Spleen (tissue), 11 donors: Measurements from ENCODE around the gene KLHL30. TPM values are rescaled to one million over a fixed set of nuclear protein-coding genes. Genes with fewer than 3 reads are reported as not detected.
"Not testable (repeated sequence)": the region's sequence is repeated elsewhere in the genome, so short reads cannot be mapped to it uniquely, and the experiment has no call there.

ENCODE experiments used
- DNase-seq: peaks from one replicate; pipeline ENCODE4 v3.0.0-alpha.2; 2020
- H3K27ac ChIP-seq, 8 donors: fragments of 200-600 bp; sonication (generic) in 7 of 8; 1 replicate in 4 of 8; 2 replicates in 4 of 8; pipeline versions ENCODE4 v1.5.0 to v1.8.0; 2016 to 2021; ENCODE audit warnings: inconsistent platforms in 4 of 8, mild to moderate bottlenecking in 4 of 8, moderate library complexity in 1 of 8
- H3K27me3 ChIP-seq, 7 donors: fragments of 200-600 bp; sonication (generic) in 6 of 7; replicated peaks in 1 of 7; 1 replicate in 4 of 7; 2 replicates in 3 of 7; pipeline versions ENCODE4 v1.5.0 to v1.8.0; 2016 to 2021; ENCODE audit warnings: inconsistent platforms in 3 of 7, mild to moderate bottlenecking in 1 of 7
- H3K36me3 ChIP-seq, 6 donors: fragments of 200-600 bp; sonication (generic) in 5 of 6; 1 replicate in 4 of 6; 2 replicates in 2 of 6; pipeline versions ENCODE4 v1.5.0 to v1.8.0; 2016 to 2021; ENCODE audit warnings: inconsistent platforms in 2 of 6
- H3K4me1 ChIP-seq, 6 donors: fragments of 200-600 bp; sonication (generic) in 5 of 6; 1 replicate in 3 of 6; 2 replicates in 3 of 6; pipeline versions ENCODE4 v1.5.0 to v1.8.0; 2016 to 2021; ENCODE audit warnings: inconsistent platforms in 3 of 6
- H3K4me3 ChIP-seq, 8 donors: fragments of 200-600 bp; sonication (generic) in 7 of 8; 1 replicate in 4 of 8; 2 replicates in 4 of 8; pipeline versions ENCODE4 v1.5.0 to v1.8.0; 2016 to 2021; ENCODE audit warnings: inconsistent platforms in 4 of 8, mild to moderate bottlenecking in 4 of 8, moderate library complexity in 2 of 8
- H3K9me3 ChIP-seq, 8 donors: fragments of 200-600 bp; sonication (generic) in 7 of 8; 1 replicate in 4 of 8; 2 replicates in 4 of 8; pipeline versions ENCODE4 v1.5.0 to v1.8.0; 2016 to 2021; ENCODE audit warnings: inconsistent platforms in 4 of 8
- POLR2A ChIP-seq, 3 donors: fragments of 450-650 bp; IDR thresholded peaks; one replicate each; pipeline ENCODE4 v1.5.1; 2017; ENCODE audit warnings: antibody characterized with exemption in 3 of 3, mild to moderate bottlenecking in 1 of 3
- POLR2AphosphoS5 ChIP-seq, 3 donors: sonication (generic); formaldehyde crosslinking; IDR thresholded peaks; one replicate each; pipeline ENCODE4 v1.5.1; 2017; ENCODE audit warnings: antibody characterized with exemption in 3 of 3
- WGBS, 5 donors: extraction: QIAGEN DNeasy Blood & Tissue Kit in 3 of 5; methylation state at CpG; one replicate each; pipeline versions ENCODE4 v1.1.5 to v1.1.7; 2013 to 2018; 5-methylcytosine and 5-hydroxymethylcytosine counted together
- intact Hi-C: fragments of 100-400 bp; cut with DNase I; formaldehyde crosslinking; loops from one replicate; pipeline ENCODE4 v1.15.0; 2023; ENCODE audit warnings: low total_unique reads
- polyA plus RNA-seq, 3 donors: library from polyadenylated mRNA; stranded (reverse); fragments of 200-250 nt; gene quantifications; one replicate each; pipeline ENCODE4 v1.2.1, GENCODE V29; 2013
- total RNA-seq, 7 donors: library from RNA; depleted of rRNA in 3 of 7; stranded (reverse); fragments of >200 nt in 3 of 7; fragmentation: NEBNext Ultra II Directional in 4 of 7; extraction: Animal tissue kit (Norgen Biotek cat#: 25700) in 4 of 7; gene quantifications; one replicate each; pipeline versions ENCODE4 v1.1.0 to v1.2.1, GENCODE V29; 2016 to 2021
- TF ChIP-seq, protein P1 (sequence below), 11 experiments: fragments of 200-600 bp in 7 of 11; fragments of 450-650 bp in 4 of 11; sonication (generic) in 4 of 11; IDR thresholded peaks in 8 of 11; conservative IDR thresholded peaks in 3 of 11; 1 replicate in 7 of 11; 2 replicates in 4 of 11; pipeline versions ENCODE4 v1.4.0 to v1.8.0; 2016 to 2021; ENCODE audit warnings: antibody characterized with exemption in 11 of 11, inconsistent platforms in 4 of 11, mild to moderate bottlenecking in 1 of 11
- donor health status: healthy with polysubstance abuse.
- donor health status: DM: no; HTN: no; CAD: no; lungs with moderate emphysema.
- donor health status: DM: no; HTN: no; CAD: no.
- donor health status: Bipolar disorder and iron deficiency.
- donor health status: healthy.
- donor health status: DM: no; HTN: no; CAD: no.
- donor health status: DM: yes; HTN: yes; CAD: no.

KLHL30 gene
- total and polyA plus RNA-seq, 10 donors = 0.09 to 0.85 (median 0.23) TPM; not detected in 2

DNA sequence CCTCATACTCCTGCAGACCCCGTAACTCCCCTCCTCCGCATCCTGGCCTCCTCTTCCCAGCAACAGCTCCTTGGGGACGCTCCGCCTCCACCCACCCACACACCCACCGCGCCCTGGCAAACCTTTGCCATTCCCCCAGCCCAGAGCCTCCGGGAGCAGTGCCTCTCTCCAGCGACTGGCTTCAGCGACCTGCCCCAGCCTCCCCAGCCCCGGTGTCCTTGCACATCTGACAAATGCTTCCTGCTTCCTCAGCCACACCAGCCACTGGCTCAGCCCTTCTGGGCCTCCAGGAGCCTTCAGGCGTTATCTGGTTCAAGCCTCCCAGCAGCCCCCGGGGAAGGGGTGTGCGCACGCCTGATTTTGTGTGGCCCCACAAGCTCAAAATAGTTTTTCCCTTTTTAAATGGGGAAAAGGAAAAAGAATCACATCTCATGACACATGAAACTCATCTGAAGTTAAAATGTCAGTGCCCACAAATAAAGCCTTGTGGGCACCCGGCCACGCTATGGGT, 24.1 kb upstream of the KLHL30 start:
- no peak overlapping the region for H3K4me3 ChIP-seq
- no peaks in the 10 kb centered on the region for H3K36me3 ChIP-seq
- intact Hi-C loops = no loop called here
- 55 to 67% (median 60%) methylated on average over 16 of the region's 16 CpGs for WGBS, 5 donors
- peak overlapping the region in 1 of 8 donors; percentile 43 for H3K27ac ChIP-seq
- H3K4me1 ChIP-seq = peaks cover 0 to 14% (median 1%) of the 10 kb centered on the region in 6 donors
- H3K27me3 ChIP-seq = peaks cover 0 to 26% (median 0%) of the 10 kb centered on the region in 7 donors
- DNase-seq = peak; percentile 80
- H3K9me3 ChIP-seq = peaks cover 7 to 30% (median 25%) of the 10 kb centered on the region in 8 donors
- TF ChIP-seq, protein P1, sequence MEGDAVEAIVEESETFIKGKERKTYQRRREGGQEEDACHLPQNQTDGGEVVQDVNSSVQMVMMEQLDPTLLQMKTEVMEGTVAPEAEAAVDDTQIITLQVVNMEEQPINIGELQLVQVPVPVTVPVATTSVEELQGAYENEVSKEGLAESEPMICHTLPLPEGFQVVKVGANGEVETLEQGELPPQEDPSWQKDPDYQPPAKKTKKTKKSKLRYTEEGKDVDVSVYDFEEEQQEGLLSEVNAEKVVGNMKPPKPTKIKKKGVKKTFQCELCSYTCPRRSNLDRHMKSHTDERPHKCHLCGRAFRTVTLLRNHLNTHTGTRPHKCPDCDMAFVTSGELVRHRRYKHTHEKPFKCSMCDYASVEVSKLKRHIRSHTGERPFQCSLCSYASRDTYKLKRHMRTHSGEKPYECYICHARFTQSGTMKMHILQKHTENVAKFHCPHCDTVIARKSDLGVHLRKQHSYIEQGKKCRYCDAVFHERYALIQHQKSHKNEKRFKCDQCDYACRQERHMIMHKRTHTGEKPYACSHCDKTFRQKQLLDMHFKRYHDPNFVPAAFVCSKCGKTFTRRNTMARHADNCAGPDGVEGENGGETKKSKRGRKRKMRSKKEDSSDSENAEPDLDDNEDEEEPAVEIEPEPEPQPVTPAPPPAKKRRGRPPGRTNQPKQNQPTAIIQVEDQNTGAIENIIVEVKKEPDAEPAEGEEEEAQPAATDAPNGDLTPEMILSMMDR (IDR thresholded peaks at IDR 0.05 in 8 of 11, conservative IDR thresholded peaks at IDR 0.05 in 3 of 11) = no peak
- peak in 1 of 3 donors; percentile 8 for TF ChIP-seq POLR2A (IDR thresholded peaks at IDR 0.05)
- peak in 2 of 3 donors; percentile 31 to 62 for TF ChIP-seq POLR2AphosphoS5 (IDR thresholded peaks at IDR 0.05)

DNA sequence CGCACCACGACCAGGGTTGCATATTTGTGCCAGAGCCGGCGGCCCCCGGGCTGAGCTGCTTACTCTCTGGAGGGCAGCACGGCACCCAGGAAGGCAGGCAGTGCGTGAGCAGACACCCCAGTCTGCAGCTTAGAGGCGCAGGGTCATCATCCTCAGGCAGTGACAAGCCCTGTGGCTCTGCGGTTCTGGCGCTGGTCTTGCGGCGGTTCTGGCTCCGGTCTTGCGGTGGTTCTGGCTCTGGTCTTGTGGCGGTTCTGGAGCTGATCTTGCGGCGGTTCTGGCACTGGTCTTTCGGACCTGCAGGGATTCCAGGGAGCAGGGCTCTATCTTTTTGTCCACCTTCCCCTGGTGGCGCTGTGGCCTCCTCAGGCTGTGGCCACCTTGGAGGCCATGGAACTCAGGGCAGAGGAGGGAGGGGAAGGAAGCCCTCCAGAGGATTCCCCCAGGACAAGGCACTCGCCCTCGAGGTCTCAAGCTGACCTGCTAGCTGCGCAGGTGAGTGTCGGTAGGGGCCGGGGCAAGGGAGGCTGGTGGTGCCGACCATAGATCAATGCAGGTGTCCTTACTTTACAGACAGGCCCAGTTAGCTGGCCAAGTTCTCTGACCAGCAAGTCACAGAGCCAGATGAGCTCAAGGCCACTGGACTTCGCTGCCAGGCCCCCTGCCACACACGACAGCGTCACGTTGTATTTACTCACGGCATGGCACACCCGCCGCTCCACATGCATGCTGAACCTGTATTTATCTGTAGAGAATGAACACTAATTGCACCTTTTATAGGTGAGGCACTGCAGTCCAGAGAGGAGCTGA, 23.4 kb upstream of the KLHL30 start:
- TF ChIP-seq POLR2A (IDR thresholded peaks at IDR 0.05) (no peak), POLR2AphosphoS5 (IDR thresholded peaks at IDR 0.05) (no peak)
- TF ChIP-seq, protein P1 (IDR thresholded peaks at IDR 0.05 in 8 of 11, conservative IDR thresholded peaks at IDR 0.05 in 3 of 11) = no peak
- WGBS, 5 donors = 82 to 91% (median 86%) methylated on average over 18 to 32 of the region's 32 CpGs
- DNase-seq = peak; percentile 72

DNA sequence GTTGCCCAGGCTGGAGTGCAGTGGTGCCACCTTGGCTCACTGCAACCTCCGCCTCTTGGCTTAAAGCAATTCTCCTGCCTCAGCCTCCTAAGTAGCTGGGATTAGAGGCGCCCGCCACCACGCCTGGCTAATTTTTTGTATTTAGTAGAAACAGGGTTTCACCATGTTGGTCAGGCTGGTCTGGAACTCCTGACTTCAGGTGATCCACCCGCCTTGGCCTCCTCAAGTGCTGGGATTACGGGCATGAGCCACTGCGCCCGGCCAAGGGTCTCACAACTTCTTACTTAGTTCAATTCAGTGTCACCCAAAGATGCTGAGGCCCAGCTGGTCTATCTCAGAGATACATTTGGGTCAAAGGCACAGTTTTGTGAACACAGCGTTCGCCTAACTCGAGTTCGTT, 22.8 kb upstream of the KLHL30 start:
- DNase-seq = peak; percentile 34

More for the DNA sequence above, 23.4 kb upstream of the KLHL30 start:
- H3K4me3 ChIP-seq = no peak overlapping the region
- H3K27ac ChIP-seq = peak overlapping the region in 1 of 8 donors; percentile 43
- H3K36me3 ChIP-seq = no peaks in the 10 kb centered on the region
- intact Hi-C loops = no loop called here
- H3K4me1 ChIP-seq = peaks cover 0 to 14% (median 0%) of the 10 kb centered on the region in 6 donors
- H3K27me3 ChIP-seq = peaks cover 0 to 27% (median 0%) of the 10 kb centered on the region in 7 donors
- peaks cover 7 to 30% (median 25%) of the 10 kb centered on the region in 8 donors for H3K9me3 ChIP-seq

DNA sequence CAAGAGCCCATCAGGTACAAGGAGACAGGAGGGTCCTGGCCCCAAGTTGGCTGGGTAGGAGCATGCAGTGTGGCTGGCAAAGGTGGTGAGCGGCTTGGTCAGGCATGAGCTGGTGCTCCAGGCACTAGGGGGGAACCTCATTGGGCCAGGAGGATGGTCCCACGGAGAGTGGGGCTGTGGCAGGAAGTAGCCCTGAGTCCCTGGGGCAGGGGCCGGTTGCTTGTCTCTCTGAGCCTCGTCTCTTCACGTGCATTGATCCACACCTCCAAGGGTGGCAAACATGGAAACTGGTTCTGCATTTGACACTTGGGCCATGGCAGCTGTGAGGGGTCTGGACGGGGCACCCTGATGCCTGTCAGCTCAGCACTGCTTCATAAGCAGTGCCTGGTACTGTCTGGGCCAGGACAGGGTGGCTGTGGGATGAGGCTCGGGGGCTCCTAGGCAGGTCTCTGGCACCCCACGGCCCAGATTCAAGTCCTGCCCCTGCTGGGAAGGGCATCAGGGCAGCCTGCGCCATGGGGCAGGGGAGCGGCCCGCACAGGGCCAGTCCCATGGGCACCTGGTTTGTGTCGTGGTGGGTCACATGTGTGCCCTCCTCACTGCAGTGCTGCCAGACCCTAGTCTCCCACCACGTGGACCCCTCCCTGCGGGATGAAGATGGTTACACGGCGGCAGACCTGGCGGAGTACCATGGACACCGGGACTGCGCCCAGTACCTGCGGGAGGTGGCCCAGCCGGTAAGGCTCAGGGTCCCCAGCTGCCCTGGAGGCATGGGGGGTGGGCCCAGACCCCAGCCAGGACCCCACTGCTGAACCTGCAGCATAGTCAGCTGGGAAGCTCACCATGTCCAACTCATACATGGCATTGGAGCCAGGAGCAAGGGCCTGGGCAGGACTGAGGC, 21.9 kb upstream of the KLHL30 start:
- DNase-seq = peak; percentile 64
- H3K4me1 ChIP-seq = peaks cover 0 to 21% (median 0%) of the 10 kb centered on the region in 6 donors
- TF ChIP-seq, protein P1 (IDR thresholded peaks at IDR 0.05 in 8 of 11, conservative IDR thresholded peaks at IDR 0.05 in 3 of 11) = no peak
- no peak for TF ChIP-seq POLR2AphosphoS5 (IDR thresholded peaks at IDR 0.05)
- TF ChIP-seq POLR2A (IDR thresholded peaks at IDR 0.05) = no peak
- H3K4me3 ChIP-seq = no peak overlapping the region
- peaks cover 7 to 22% (median 20%) of the 10 kb centered on the region in 8 donors for H3K9me3 ChIP-seq
- no peak overlapping the region for H3K27ac ChIP-seq
- WGBS, 5 donors = 86 to 93% (median 90%) methylated on average over 9 to 21 of the region's 21 CpGs
- intact Hi-C loops = no loop called here
- no peaks in the 10 kb centered on the region for H3K36me3 ChIP-seq
- peaks cover 0 to 41% (median 0%) of the 10 kb centered on the region in 7 donors for H3K27me3 ChIP-seq

More for the DNA sequence above, 22.8 kb upstream of the KLHL30 start:
- H3K4me3 ChIP-seq, H3K36me3 ChIP-seq, intact Hi-C loops, H3K27ac ChIP-seq: not testable (repeated sequence)
- peaks cover 7 to 28% (median 25%) of the 10 kb centered on the region in 8 donors for H3K9me3 ChIP-seq
- peaks cover 0 to 21% (median 0%) of the 10 kb centered on the region in 6 donors for H3K4me1 ChIP-seq
- H3K27me3 ChIP-seq = peaks cover 0 to 34% (median 0%) of the 10 kb centered on the region in 7 donors
- 86 to 95% (median 93%) methylated on average over 12 of the region's 12 CpGs for WGBS, 5 donors
